Adipocyte (in vitro differentiated cells): ENCODE measurements around the gene MAOA.
"Not testable (repeated sequence)": the region's sequence is repeated elsewhere in the genome, so short reads cannot be mapped to it uniquely, and the experiment has no call there.

Experiments
- DNase-seq: peaks from one replicate; pipeline ENCODE4 v3.0.0-alpha.2; 2015; ENCODE audit warnings: low read depth
- H3K27me3 ChIP-seq: replicated peaks from 2 replicates; pipeline ENCODE4 v1.7.0; 2013; ENCODE audit warnings: mild to moderate bottlenecking, low read length, moderate library complexity; ENCODE audit not compliant: control insufficient read depth, insufficient read depth
- H3K36me3 ChIP-seq: 2 replicates; pipeline ENCODE4 v1.7.0; 2013; ENCODE audit warnings: low read length, mild to moderate bottlenecking, moderate library complexity; ENCODE audit not compliant: control insufficient read depth, insufficient read depth, severe bottlenecking
- H3K4me1 ChIP-seq: 2 replicates; pipeline ENCODE4 v1.7.0; 2013; ENCODE audit warnings: mild to moderate bottlenecking, low read length, moderate library complexity; ENCODE audit not compliant: control insufficient read depth, insufficient read depth
- H3K4me3 ChIP-seq: 2 replicates; pipeline ENCODE4 v1.7.0; 2013; ENCODE audit warnings: mild to moderate bottlenecking, low read length, moderate library complexity
- H3K9ac ChIP-seq: 2 replicates; pipeline ENCODE4 v1.7.0; 2013; ENCODE audit warnings: mild to moderate bottlenecking, low read length, moderate library complexity
- H3K9me3 ChIP-seq: 2 replicates; pipeline ENCODE4 v1.7.0; 2013; ENCODE audit warnings: mild to moderate bottlenecking, low read length, moderate library complexity; ENCODE audit not compliant: control insufficient read depth

Gene MAOA

DNA sequence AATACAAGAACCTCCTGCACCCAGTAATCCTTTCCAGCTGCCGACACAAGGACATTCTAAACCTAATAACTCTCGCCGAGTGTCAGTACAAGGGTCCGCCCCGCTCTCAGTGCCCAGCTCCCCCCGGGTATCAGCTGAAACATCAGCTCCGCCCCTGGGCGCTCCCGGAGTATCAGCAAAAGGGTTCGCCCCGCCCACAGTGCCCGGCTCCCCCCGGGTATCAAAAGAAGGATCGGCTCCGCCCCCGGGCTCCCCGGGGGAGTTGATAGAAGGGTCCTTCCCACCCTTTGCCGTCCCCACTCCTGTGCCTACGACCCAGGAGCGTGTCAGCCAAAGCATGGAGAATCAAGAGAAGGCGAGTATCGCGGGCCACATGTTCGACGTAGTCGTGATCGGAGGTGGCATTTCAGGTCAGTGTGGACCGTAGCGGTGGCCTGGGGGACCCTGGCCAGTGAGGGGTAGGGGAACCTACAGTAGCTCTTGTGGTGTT lies at the start of gene MAOA:
MAOA (plus strand) TSS at position 295 of the 490 bp plus-strand sequence; CDS start at position 338, 43 bp downstream.
- DNase-seq = peak; percentile 62
- no peaks in the 10 kb centered on the region for H3K27me3 ChIP-seq
- H3K9ac ChIP-seq = peak within 1 kb of the TSS; percentile 98
- H3K9me3 ChIP-seq = no peaks in the 10 kb centered on the region
- no peaks in the 10 kb centered on the region for H3K36me3 ChIP-seq
- H3K4me1 ChIP-seq = peaks cover 14% of the 10 kb centered on the region
- H3K4me3 ChIP-seq = peak within 1 kb of the TSS; percentile 87

DNA sequence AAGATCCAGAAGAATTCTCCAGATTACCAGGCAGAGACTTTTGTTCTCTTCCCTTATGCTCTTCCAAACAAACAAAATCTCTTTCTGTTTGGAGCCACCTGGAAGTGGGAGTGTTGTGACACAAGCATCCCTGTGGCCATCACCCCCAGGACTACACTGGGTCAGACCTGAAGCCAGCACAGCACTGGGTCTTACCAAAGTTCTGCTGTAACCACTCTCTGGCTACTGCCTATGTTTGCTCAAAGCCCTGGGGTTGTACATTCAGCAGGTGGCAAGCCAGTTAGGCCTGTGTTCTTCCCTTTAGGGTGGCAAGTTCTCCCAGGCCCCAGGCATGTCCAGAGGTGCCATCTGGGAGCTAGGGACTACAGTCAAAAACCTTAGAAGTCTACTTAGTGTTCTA lies 43.7 kb upstream of the MAOA start:
- Histone ChIP-seq H3K9ac (no peak overlapping the region), H3K9me3 (peaks cover 19% of the 10 kb centered on the region), H3K27me3 (peaks cover 14% of the 10 kb centered on the region), H3K36me3 (no peaks in the 10 kb centered on the region), H3K4me1 (no peaks in the 10 kb centered on the region), H3K4me3 (no peak overlapping the region)
- no peak for DNase-seq

DNA sequence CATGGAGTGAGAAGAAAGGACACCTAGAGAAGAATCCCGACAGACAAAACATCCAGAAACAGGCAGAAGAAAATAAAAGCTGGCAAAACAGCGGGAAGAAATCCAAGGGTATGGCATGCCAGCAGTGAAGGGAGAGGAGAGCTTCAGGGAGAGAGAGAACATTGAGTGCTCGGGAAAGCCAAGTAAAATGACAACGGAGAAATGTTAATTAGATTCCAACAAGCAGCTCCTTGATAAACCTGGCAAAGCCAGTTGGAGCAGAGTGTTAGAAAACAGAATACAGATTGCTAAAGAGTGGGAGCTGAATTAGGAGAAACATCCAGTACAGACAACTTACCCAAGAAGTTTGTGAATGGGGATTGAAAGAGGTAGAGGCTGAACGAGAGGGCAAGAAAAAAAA lies 40.4 kb upstream of the MAOA start:
- H3K4me1 ChIP-seq = peaks cover 3% of the 10 kb centered on the region
- no peak for DNase-seq
- no peaks in the 10 kb centered on the region for H3K9me3 ChIP-seq
- H3K9ac ChIP-seq = no peak overlapping the region
- no peaks in the 10 kb centered on the region for H3K36me3 ChIP-seq
- no peak overlapping the region for H3K4me3 ChIP-seq
- peaks cover 17% of the 10 kb centered on the region for H3K27me3 ChIP-seq

DNA sequence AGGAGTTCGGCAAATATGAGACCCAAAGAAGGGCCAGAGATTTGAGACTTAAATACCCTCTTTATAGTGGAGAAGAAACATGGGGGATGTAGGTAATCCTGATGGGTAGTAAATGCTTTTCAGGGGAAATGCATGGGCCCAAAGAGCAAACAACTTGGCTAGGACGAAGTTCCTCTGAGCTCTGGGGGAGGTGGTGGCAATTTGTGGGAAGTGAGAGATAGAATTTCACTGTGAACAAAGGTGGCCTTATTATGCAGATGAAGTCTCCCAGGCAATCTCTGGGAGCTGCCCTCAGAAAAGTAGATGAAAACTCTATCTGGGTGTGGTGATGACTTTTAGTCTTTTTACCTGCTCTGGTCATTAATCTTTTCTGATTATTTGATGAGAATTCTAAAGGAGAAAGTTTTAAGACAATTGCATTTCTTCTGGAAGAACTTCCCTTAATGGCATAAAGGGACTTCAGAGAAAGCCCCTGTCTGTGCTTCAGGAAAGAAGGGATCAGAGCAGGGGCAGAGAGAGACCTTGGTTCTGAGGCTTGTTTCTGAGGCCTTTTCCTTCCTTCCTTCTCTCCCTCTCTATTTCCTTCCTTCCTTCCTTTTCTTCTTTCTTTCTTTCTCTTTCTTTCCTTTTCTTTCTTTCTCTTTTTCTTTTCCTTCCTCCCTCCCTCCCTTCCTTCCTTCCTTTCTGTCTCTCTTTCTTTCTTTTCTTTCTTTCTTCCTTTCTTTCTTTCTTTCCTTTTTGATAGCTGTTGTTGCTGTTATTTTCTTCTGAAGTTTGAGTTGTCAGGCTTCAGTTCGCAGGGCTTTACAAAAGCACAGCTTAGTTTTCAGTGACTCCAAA lies 37.5 kb upstream of the MAOA start:
- no peak overlapping the region for H3K4me3 ChIP-seq
- H3K36me3 ChIP-seq = no peaks in the 10 kb centered on the region
- peaks cover 3% of the 10 kb centered on the region for H3K9me3 ChIP-seq
- no peak for DNase-seq
- peaks cover 3% of the 10 kb centered on the region for H3K4me1 ChIP-seq
- H3K27me3 ChIP-seq = peaks cover 8% of the 10 kb centered on the region
- no peak overlapping the region for H3K9ac ChIP-seq

DNA sequence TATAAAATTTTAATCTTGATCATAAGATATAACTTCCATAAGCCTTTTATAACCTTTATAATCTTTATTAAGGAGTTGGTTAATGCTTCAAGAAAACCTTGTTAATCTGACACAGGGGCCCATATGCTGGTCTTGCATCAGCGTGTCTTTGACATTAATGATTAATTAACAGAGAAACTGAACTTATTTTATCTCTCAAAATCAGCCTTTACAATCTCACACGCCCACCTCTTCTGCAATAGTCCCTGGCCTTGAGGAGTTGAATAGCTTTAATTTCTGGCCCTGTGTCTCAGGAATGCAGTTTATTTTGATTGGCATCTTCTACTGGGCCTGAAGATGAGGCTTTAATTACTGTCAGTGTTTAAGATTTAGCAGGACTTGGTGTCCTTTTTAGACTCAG lies 36.2 kb upstream of the MAOA start:
- not testable (repeated sequence) for DNase-seq, H3K4me1 ChIP-seq, H3K9ac ChIP-seq, H3K36me3 ChIP-seq, H3K9me3 ChIP-seq, H3K27me3 ChIP-seq, H3K4me3 ChIP-seq

GRCh38 chrX:43627147-43627546 lies 29.0 kb upstream of the MAOA start:
- no peak for DNase-seq
- no peak overlapping the region for H3K9ac ChIP-seq
- no peaks in the 10 kb centered on the region for H3K36me3 ChIP-seq
- peaks cover 6% of the 10 kb centered on the region for H3K27me3 ChIP-seq
- no peaks in the 10 kb centered on the region for H3K4me1 ChIP-seq
- H3K9me3 ChIP-seq = peaks cover 3% of the 10 kb centered on the region
- H3K4me3 ChIP-seq = no peak overlapping the region

DNA sequence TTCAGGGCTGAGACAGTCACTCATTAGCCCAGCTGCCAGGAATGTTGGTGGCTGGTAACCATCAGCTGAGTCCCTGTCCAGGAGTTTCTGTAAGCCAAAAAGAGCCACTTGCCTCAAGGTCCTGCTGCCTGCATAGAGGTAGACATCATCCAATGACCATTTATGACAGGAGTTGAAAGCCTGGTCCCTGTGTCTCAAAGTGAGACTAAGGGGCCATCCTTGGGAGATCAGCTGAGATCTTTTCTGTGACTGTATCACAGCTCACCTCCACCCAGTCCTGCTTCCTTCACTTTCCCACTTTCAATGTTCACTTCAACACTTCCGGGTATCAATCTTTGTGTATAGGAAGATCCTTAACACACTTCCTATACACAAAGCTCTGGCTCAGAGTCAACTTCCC lies 28.4 kb upstream of the MAOA start:
- no peaks in the 10 kb centered on the region for H3K36me3 ChIP-seq
- no peak overlapping the region for H3K9ac ChIP-seq
- H3K4me1 ChIP-seq = no peaks in the 10 kb centered on the region
- peaks cover 3% of the 10 kb centered on the region for H3K9me3 ChIP-seq
- no peak overlapping the region for H3K4me3 ChIP-seq
- peaks cover 6% of the 10 kb centered on the region for H3K27me3 ChIP-seq
- no peak for DNase-seq

DNA sequence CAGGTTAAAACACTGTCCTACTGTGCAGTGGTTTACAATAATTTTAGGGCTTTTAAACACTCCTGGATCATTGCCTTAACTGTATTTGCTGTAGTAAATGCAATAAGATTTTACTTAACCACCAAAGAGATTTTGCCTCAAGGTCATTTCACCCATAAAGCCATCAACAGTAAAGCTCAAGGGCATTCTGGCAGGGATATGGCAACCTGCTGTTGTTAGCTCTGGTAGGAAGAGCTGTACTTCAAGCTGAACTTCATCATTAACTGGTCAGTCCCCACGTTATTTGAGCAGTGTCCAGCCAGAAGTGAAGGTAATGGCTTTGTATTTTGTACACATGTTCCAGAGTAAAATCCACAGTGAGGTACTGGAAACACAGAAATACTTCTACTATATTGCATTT lies 26.9 kb upstream of the MAOA start:
- Histone ChIP-seq H3K27me3 (peaks cover 6% of the 10 kb centered on the region), H3K4me1 (no peaks in the 10 kb centered on the region)

GRCh38 chrX:43631841-43632240 lies 24.3 kb upstream of the MAOA start:
- no peaks in the 10 kb centered on the region for H3K4me1 ChIP-seq
- peaks cover 3% of the 10 kb centered on the region for H3K27me3 ChIP-seq
- no peak for DNase-seq
- H3K9me3 ChIP-seq = no peaks in the 10 kb centered on the region
- H3K36me3 ChIP-seq = no peaks in the 10 kb centered on the region
- no peak overlapping the region for H3K4me3 ChIP-seq
- no peak overlapping the region for H3K9ac ChIP-seq

More for the DNA sequence above, 26.9 kb upstream of the MAOA start:
- H3K36me3 ChIP-seq = no peaks in the 10 kb centered on the region
- no peak overlapping the region for H3K4me3 ChIP-seq
- no peaks in the 10 kb centered on the region for H3K9me3 ChIP-seq
- no peak overlapping the region for H3K9ac ChIP-seq
- DNase-seq = no peak

DNA sequence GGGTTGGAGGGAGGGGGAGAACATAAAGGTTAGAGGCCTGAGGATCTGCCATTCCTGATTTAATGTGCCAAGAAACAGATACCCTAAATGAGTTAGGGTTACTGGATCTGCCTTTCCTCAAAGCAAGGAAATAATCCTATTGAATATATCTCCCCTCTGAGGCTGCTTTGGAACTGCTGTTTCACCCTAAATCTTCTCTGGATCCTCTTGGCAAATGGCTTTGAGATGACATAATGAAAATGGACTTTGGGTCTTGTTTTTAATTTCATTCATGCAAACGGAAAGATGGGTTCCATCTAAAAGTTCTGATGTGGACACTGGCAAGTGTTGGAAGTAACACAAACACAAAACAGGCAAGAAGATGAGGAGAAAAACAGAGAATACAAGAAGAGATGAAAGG lies 23.0 kb upstream of the MAOA start:
- DNase-seq = no peak
- H3K36me3 ChIP-seq = no peaks in the 10 kb centered on the region
- peaks cover 3% of the 10 kb centered on the region for H3K4me1 ChIP-seq
- no peak overlapping the region for H3K9ac ChIP-seq
- H3K9me3 ChIP-seq = no peaks in the 10 kb centered on the region
- H3K27me3 ChIP-seq = peaks cover 3% of the 10 kb centered on the region
- H3K4me3 ChIP-seq = no peak overlapping the region

DNA sequence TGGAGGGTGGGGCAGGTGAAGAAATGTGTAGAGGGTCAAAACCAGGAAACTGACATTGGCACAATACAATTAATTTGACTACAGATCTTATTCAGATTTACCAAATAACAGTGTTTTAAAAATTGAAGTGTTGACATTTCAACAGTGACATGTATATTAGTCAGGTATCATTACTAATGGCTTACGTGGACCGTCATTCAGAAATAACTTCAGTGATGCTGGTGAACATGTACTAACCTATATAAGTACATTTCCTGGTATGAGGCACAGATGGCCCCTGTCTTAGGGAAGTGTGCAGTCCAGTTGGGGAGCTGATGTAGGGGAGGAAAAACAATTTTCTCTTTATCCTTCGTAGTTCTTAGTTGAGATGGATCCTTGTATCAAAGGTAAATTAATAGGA lies 22.3 kb upstream of the MAOA start:
- DNase-seq = no peak
- no peak overlapping the region for H3K9ac ChIP-seq
- no peaks in the 10 kb centered on the region for H3K9me3 ChIP-seq
- H3K4me1 ChIP-seq = peaks cover 3% of the 10 kb centered on the region
- H3K27me3 ChIP-seq = peaks cover 3% of the 10 kb centered on the region
- no peaks in the 10 kb centered on the region for H3K36me3 ChIP-seq
- H3K4me3 ChIP-seq = no peak overlapping the region
